LHCN-M2 (cell line): ENCODE data around the gene NOXO1. TPM values are rescaled to one million over a fixed set of nuclear protein-coding genes. Genes with fewer than 3 reads are reported as not detected.
"Not testable (repeated sequence)": the region's sequence is repeated elsewhere in the genome, so short reads cannot be mapped to it uniquely, and the experiment has no call there.

Experiments
- DNase-seq: peaks from one replicate; pipeline ENCODE4 v3.0.0-alpha.2; 2012; ENCODE audit warnings: low read depth
- total RNA-seq: library from RNA; depleted of rRNA; stranded (reverse); fragments of >200 nt; gene quantifications from 2 replicates; pipeline ENCODE4 v1.2.3, GENCODE V29; 2014; rRNA removed

Gene NOXO1
- total RNA-seq, 1 experiment from 2014 or later, result 0.23 TPM

- DNase-seq, result peak; percentile 37
These were observed 39.0 kb downstream of the NOXO1 start for GRCh38 chr16:1942047-1942809.

GRCh38 chr16:1941162-1942046 is 39.9 kb downstream of the NOXO1 start:
- DNase-seq, result no peak

- no peak for DNase-seq
These were observed 40.8 kb downstream of the NOXO1 start for GRCh38 chr16:1940273-1941161.

GRCh38 chr16:1939833-1940232 is 41.4 kb downstream of the NOXO1 start:
- not testable (repeated sequence) for DNase-seq

- DNase-seq, result no peak
These were observed 42.4 kb downstream of the NOXO1 start for GRCh38 chr16:1938910-1939309.

- DNase-seq, result no peak
These were observed 43.0 kb downstream of the NOXO1 start for GRCh38 chr16:1938316-1938715.

- DNase-seq, result no peak
These were observed 44.3 kb downstream of the NOXO1 start for GRCh38 chr16:1936945-1937479.

- DNase-seq, result no peak
These were observed 48.1 kb downstream of the NOXO1 start for GRCh38 chr16:1933097-1933661.

- no peak for DNase-seq
These were observed 48.9 kb downstream of the NOXO1 start for GRCh38 chr16:1932050-1933028.

- no peak for DNase-seq
These were observed 50.9 kb downstream of the NOXO1 start for GRCh38 chr16:1930338-1930720.

GRCh38 chr16:1929578-1930337 is 51.5 kb downstream of the NOXO1 start:
- peak; percentile 68 for DNase-seq

GRCh38 chr16:1929105-1929504 is 52.2 kb downstream of the NOXO1 start:
- no peak for DNase-seq

Other genes starting within 250 kb of the NOXO1 start
- gene NME3, start 209.9 kb downstream of the NOXO1 start, total RNA-seq, result 50.9 and 53.5 TPM in 2 replicates
- 13.7 and 17.4 TPM in 2 replicates for gene EME2, start 208.7 kb downstream of the NOXO1 start, total RNA-seq
- gene MRPS34, start 208.3 kb downstream of the NOXO1 start, total RNA-seq, result 132 and 155 TPM in 2 replicates
- gene SPSB3, start 198.9 kb downstream of the NOXO1 start, total RNA-seq, result 24.2 and 27.2 TPM in 2 replicates
- 145 and 213 TPM in 2 replicates for gene NUBP2, start 198.5 kb downstream of the NOXO1 start, total RNA-seq
- not detected in 2 replicates for gene IGFALS, start 187.8 kb downstream of the NOXO1 start, total RNA-seq
- gene HAGH, start 154.6 kb downstream of the NOXO1 start, total RNA-seq, result 35.4 and 45.2 TPM in 2 replicates
- gene FAHD1, start 154.3 kb downstream of the NOXO1 start, total RNA-seq, result 58.8 and 64.9 TPM in 2 replicates
- gene MEIOB, start 109.3 kb downstream of the NOXO1 start, total RNA-seq, result not detected in 2 replicates
- not detected in 2 replicates for gene HS3ST6, start 63.1 kb downstream of the NOXO1 start, total RNA-seq
- gene MSRB1, start 38.3 kb downstream of the NOXO1 start, total RNA-seq, result 14.2 and 14.4 TPM in 2 replicates
- not detected in 2 replicates for gene RPL3L, start 26.8 kb downstream of the NOXO1 start, total RNA-seq
- 244 and 288 TPM in 2 replicates for gene NDUFB10, start 21.9 kb downstream of the NOXO1 start, total RNA-seq
- gene RPS2, start 16.6 kb downstream of the NOXO1 start, total RNA-seq, result 2,551 and 2,646 TPM in 2 replicates
- not detected in 2 replicates for gene RNF151, start 14.6 kb downstream of the NOXO1 start, total RNA-seq
- 52.1 and 85.4 TPM in 2 replicates for gene TBL3, start 9.4 kb downstream of the NOXO1 start, total RNA-seq
- gene GFER, start 2.7 kb upstream of the NOXO1 start, total RNA-seq, result 26.0 and 30.5 TPM in 2 replicates
- 1.1 and 1.6 TPM in 2 replicates for gene SYNGR3, start 8.5 kb upstream of the NOXO1 start, total RNA-seq
- 37.2 and 47.5 TPM in 2 replicates for gene ZNF598, start 28.4 kb upstream of the NOXO1 start, total RNA-seq
- 1.3 TPM in 2 replicates for gene NPW, start 38.3 kb upstream of the NOXO1 start, total RNA-seq
- 5.5 and 7.3 TPM in 2 replicates for gene NHERF2, start 45.4 kb upstream of the NOXO1 start, total RNA-seq
- 25.5 and 29.0 TPM in 2 replicates for gene NTHL1, start 66.4 kb upstream of the NOXO1 start, total RNA-seq
- gene TSC2, start 66.5 kb upstream of the NOXO1 start, total RNA-seq, result 49.8 and 52.2 TPM in 2 replicates
- 83.5 and 99.2 TPM in 2 replicates for gene PKD1, start 154.4 kb upstream of the NOXO1 start, total RNA-seq
- 1.6 and 2.0 TPM in 2 replicates for gene RAB26, start 167.2 kb upstream of the NOXO1 start, total RNA-seq
- gene TRAF7, start 174.3 kb upstream of the NOXO1 start, total RNA-seq, result 125 and 134 TPM in 2 replicates
- gene CASKIN1, start 215.1 kb upstream of the NOXO1 start, total RNA-seq, result 0.06 and 0.29 TPM in 2 replicates
- 27.3 and 38.1 TPM in 2 replicates for gene MLST8, start 224.0 kb upstream of the NOXO1 start, total RNA-seq
- 4.4 and 6.2 TPM in 2 replicates for gene BRICD5, start 229.4 kb upstream of the NOXO1 start, total RNA-seq
- 34.9 and 36.9 TPM in 2 replicates for gene PGP, start 233.4 kb upstream of the NOXO1 start, total RNA-seq
- 33.5 and 34.0 TPM in 2 replicates for gene E4F1, start 242.1 kb upstream of the NOXO1 start, total RNA-seq